Measurements from ENCODE around the gene KISS1.

The KISS1 gene

GRCh38 chr1:204213668-204214662, 17.7 kb upstream of the KISS1 start, which contains the start of gene GOLT1A:
Gene GOLT1A (minus strand): TSS chr1:204213988. CDS start chr1:204213906, 82 bp downstream.
- in situ Hi-C loops (cut with HindIII; ENCODE audit: low pct_unique_long_range_greater_than_20kb, low sequenced_read_pairs) = no loop called here
- TF ChIP-seq JUND (IDR thresholded peaks at IDR 0.05; ENCODE audit: low read depth) = no peak
- peak; percentile 81 to 95 for DNase-seq (ENCODE audit: low read depth in 1 of 2, low spot score in 1 of 2)

GRCh38 chr1:204212715-204213114, 16.4 kb upstream of the KISS1 start:
- TF ChIP-seq JUND (IDR thresholded peaks at IDR 0.05; ENCODE audit: low read depth) = no peak
- in situ Hi-C loops (cut with HindIII; ENCODE audit: low pct_unique_long_range_greater_than_20kb, low sequenced_read_pairs) = no loop called here
- DNase-seq (ENCODE audit: low read depth in 1 of 2, low spot score in 1 of 2) = no peak

GRCh38 chr1:204211046-204211445, 14.8 kb upstream of the KISS1 start:
- in situ Hi-C loops (cut with HindIII; ENCODE audit: low pct_unique_long_range_greater_than_20kb, low sequenced_read_pairs) = no loop called here
- DNase-seq (ENCODE audit: low read depth in 1 of 2, low spot score in 1 of 2) = no peak
- TF ChIP-seq JUND (IDR thresholded peaks at IDR 0.05; ENCODE audit: low read depth) = no peak

- no peak for TF ChIP-seq JUND (IDR thresholded peaks at IDR 0.05; ENCODE audit: low read depth)
- peak; percentile 73 to 74 for DNase-seq (ENCODE audit: low read depth in 1 of 2, low spot score in 1 of 2)
- in situ Hi-C loops (cut with HindIII; ENCODE audit: low pct_unique_long_range_greater_than_20kb, low sequenced_read_pairs) = no loop called here
These were observed 10.9 kb upstream of the KISS1 start for GRCh38 chr1:204207136-204207616.

- in situ Hi-C loops (cut with HindIII; ENCODE audit: low pct_unique_long_range_greater_than_20kb, low sequenced_read_pairs) = no loop called here
These were observed 9.8 kb upstream of the KISS1 start for GRCh38 chr1:204206121-204206520.

GRCh38 chr1:204205486-204205885, 9.2 kb upstream of the KISS1 start:
- in situ Hi-C loops (cut with HindIII; ENCODE audit: low pct_unique_long_range_greater_than_20kb, low sequenced_read_pairs) = no loop called here
- DNase-seq (ENCODE audit: low read depth in 1 of 2, low spot score in 1 of 2) = no peak
- TF ChIP-seq JUND (IDR thresholded peaks at IDR 0.05; ENCODE audit: low read depth) = no peak

More at GRCh38 chr1:204206121-204206520, 9.8 kb upstream of the KISS1 start:
- peak in 1 of 2 experiments; percentile 38 for DNase-seq (ENCODE audit: low read depth in 1 of 2, low spot score in 1 of 2)
- TF ChIP-seq JUND (IDR thresholded peaks at IDR 0.05; ENCODE audit: low read depth) = no peak

- TF ChIP-seq JUND (IDR thresholded peaks at IDR 0.05; ENCODE audit: low read depth) = no peak
- DNase-seq (ENCODE audit: low read depth in 1 of 2, low spot score in 1 of 2) = no peak
- in situ Hi-C loops (cut with HindIII; ENCODE audit: low pct_unique_long_range_greater_than_20kb, low sequenced_read_pairs) = no loop called here
These were observed 8.7 kb upstream of the KISS1 start for GRCh38 chr1:204204944-204205343.

GRCh38 chr1:204203206-204203767, 7.0 kb upstream of the KISS1 start:
- no peak for TF ChIP-seq JUND (IDR thresholded peaks at IDR 0.05; ENCODE audit: low read depth)
- DNase-seq (ENCODE audit: low read depth in 1 of 2, low spot score in 1 of 2) = peak in 1 of 2 experiments; percentile 45
- in situ Hi-C loops (cut with HindIII; ENCODE audit: low pct_unique_long_range_greater_than_20kb, low sequenced_read_pairs) = no loop called here

- in situ Hi-C loops (cut with HindIII; ENCODE audit: low pct_unique_long_range_greater_than_20kb, low sequenced_read_pairs) = no loop called here
- no peak for TF ChIP-seq JUND (IDR thresholded peaks at IDR 0.05; ENCODE audit: low read depth)
- no peak for DNase-seq (ENCODE audit: low read depth in 1 of 2, low spot score in 1 of 2)
These were observed 6.2 kb upstream of the KISS1 start for GRCh38 chr1:204202481-204202880.

- no peak for TF ChIP-seq JUND (IDR thresholded peaks at IDR 0.05; ENCODE audit: low read depth)
- in situ Hi-C loops (cut with HindIII; ENCODE audit: low pct_unique_long_range_greater_than_20kb, low sequenced_read_pairs) = no loop called here
- DNase-seq (ENCODE audit: low read depth in 1 of 2, low spot score in 1 of 2) = no peak
These were observed 5.2 kb upstream of the KISS1 start for GRCh38 chr1:204201348-204202040.

- in situ Hi-C loops (cut with HindIII; ENCODE audit: low pct_unique_long_range_greater_than_20kb, low sequenced_read_pairs) = no loop called here
- TF ChIP-seq JUND (IDR thresholded peaks at IDR 0.05; ENCODE audit: low read depth) = no peak
- no peak for DNase-seq (ENCODE audit: low read depth in 1 of 2, low spot score in 1 of 2)
These were observed 3.3 kb upstream of the KISS1 start for GRCh38 chr1:204199579-204199978.

Data from T47D (cell line).